IPS-NIHi11 (cell line): ENCODE results near the gene COMT.
"Not testable (repeated sequence)": the region's sequence is repeated elsewhere in the genome, so short reads cannot be mapped to it uniquely, and the experiment has no call there.

ENCODE experiments used
- DNase-seq: peaks from one replicate; pipeline ENCODE4 v3.0.0; 2012; ENCODE audit warnings: mixed read lengths, low spot score

The COMT gene

DNA sequence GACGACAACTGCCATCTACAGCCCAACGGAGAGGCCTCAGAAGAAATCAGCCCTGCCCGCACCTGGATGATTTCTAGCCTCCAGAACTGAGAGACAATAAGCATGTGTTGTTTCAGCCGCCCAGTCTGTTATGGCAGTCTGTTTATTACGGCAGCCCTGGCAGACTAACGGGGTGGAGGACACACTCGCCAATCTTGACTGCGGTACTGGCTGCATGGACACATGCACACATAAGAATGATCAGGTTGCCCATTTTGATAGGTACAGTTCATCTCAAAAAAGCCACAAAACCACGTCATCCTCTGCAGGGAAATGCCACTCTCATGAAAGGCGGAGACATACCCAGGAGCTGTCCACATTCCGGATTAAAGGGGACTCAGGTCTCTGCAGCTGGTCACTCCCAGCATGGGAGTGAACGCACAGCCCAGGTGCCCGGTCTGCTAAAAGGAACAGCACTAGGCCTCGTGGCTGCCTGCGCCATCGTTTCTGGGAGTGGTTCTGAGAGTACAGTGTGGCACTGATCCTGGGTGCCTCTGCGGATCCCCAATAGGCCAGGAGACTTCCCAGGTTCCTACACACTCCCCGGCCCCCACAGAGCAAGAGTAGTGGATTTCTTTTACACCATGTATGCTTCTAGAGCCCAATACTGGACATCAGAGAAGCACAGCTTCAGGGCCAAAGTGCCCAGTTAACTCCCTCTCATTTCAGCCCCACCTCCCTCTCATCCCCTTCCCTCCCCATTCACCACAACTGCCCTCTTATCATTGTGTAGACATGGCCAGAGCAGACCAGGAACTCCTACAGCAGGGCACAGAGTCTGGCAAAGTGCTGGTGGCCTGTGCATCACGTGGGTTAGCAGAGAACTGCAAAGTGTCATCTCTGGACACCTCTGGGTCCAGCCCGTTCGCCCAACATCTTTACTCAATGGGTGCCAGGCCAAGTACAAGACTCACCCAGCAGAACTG, 11.7 kb upstream of the COMT start:
- DNase-seq, result no peak

DNA sequence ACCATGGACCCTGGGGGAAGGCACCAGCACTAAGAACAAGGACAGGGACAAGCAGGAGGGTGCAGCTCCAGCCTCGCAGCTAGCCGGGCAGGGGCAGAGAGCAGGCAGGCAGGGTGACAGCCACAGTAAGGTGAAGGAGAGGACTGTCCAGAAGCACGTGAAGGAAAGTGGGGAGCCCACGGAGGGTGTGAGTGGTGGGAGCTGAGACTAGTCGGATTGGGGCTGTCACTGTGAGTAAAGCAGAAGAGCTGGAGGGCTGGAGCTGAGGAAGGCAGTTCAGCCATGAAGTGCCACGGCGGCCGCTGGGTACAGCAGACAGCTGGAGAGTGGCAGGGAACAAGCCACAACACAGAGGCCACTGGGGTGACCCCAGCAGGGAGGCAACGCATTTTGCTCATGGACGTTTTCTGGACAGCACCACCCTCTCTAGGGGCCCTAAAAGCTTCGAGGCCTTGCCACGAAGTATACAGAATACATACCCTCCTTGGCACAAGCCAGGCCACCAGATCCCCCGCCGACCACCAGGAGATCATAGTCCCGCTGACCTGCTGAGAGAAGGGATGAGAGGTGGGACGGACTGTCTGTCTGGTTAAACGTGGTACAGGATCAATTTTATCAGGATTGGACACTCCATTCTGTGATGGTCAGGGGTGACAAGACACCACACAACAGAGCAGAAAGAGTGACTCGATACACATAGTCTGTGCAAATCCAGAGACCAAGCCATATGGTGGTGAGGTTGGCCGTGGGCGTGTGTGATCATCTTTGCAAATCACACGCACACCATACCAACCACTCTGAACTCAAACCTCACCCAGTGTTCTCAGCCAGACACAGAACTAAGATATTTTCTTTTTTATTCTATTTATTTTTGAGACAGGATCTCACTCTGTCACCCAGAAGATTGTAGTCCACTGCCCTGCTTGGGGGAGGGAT, 10.8 kb upstream of the COMT start:
- DNase-seq, result no peak

DNA sequence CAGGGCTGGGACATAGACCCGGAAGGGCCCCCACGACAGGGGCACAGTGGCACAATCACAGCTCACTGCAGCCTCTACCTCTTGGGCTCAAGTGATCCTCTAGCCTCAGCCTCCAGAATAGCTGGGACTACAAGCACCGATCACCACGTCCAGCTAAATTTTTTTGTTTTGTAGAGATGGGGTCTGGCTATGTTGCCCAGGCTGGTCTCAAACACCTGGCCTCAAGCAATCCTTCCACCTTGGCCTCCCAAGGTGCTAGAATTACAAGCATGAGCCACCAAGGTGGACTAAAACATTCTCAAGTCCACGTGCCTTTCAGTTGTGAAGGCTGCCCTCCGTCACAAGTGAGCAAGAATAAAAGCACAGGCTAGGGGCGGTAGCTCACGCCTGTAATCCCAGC, 10.1 kb upstream of the COMT start:
- no peak for DNase-seq

DNA sequence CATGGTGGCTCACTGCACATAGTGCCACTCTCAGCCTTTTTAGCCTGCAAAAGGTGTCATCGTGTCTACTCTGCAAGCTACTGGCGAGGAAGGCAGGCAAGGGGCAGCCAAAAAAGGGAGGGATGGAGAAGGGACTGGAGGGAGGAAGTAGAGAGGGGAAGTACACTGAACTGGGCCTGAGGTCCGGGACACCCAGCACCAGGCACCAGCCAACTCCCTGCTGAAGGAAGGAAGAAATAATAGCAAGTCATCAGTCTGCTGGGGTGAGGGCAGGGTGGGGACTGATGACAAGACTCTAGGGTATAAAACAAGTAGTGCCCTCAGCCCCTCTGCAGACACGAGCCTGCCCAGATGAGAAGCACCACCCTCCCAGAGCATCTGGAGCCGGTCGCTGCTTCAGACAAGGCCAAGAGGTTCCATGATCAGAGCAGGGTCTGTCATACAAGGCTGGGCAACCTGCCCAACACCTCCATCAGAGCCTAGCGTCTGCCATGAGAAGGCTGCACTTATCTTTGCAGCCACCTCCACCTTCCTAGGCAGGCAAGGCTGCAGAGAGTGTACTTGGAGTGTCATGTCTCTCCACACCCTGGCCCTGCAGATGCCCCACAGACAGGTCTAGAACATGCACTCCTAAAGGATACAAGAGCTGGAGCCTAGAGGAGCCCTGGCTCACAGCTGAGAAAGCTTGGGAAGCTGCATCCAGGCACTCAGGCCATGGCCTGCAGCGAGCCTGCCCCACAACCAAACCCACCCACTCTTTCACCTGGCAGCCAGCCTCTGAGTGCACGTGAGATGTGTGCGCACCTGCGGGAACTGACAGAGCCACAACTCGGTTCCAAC, 9.0 kb upstream of the COMT start:
- no peak for DNase-seq

DNA sequence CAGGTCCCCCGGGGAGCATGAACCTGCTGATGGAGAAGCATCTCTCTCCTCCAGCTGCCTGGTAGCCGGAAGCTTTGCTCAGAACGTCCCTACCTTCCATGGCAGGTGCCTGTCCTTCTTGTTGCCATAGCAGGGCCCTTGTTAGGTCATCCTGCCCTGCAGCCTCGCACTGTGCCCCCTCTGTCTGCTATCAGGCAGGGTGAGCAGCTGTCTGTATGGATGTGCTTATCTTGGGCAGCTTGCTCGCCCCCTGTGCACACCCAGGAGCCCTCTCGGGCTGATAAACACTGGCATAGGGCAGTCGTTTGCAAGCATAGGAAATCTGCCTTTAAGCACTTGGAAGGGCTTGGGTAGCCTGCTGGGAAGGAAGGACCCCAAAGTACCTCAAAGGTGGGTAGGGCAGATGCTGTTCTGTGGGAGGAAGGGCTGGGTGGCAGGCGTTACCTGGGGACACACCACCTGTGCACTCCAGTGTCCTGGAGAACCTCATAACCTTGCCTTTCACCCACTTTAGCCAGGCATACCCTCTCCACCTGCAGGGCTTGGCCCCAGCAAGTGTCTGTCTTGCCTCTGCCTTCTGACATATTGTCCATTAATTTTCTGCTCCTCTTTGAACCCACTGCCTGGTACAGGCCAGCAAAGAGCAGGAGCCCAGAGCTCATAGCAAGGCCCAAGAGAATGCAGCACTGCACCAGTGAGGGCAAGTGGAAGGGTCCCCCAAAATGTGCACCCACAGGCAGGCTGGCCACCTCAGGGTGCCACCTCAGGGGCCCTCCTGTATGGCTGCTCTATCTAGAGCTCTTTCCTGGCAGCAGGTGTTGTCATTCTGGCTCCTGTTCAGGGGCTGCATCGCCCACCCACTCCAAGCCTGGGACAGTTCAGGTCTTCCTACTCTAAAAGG, 8.0 kb upstream of the COMT start:
- no peak for DNase-seq

DNA sequence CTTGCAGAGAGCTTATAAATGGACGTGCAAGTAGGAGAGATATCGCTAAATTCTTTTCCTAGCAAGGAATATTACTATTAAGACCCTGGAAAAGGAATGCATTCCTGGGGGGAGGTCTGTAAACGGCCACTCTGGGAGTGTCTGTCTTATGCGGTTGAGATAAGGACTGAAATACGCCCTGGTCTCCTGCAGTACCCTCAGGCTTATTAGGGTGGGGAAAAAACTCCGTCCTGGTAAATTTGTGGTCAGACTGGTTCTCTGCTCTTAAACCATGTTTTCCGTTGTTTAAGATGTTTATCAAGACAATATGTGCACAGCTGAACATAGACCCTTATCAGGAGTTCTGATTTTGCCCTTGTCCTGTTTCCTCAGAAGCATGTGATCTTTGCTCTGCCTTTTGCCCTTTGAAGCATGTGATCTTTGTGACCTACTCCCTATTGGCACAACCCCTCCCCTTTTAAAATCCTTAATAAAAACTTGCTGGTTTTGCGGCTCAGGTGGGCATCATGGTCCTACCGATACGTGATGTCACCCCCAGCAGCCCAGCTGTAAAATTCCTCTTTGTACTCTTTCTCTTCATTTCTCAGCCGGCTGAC, 6.4 kb upstream of the COMT start:
- not testable (repeated sequence) for DNase-seq

DNA sequence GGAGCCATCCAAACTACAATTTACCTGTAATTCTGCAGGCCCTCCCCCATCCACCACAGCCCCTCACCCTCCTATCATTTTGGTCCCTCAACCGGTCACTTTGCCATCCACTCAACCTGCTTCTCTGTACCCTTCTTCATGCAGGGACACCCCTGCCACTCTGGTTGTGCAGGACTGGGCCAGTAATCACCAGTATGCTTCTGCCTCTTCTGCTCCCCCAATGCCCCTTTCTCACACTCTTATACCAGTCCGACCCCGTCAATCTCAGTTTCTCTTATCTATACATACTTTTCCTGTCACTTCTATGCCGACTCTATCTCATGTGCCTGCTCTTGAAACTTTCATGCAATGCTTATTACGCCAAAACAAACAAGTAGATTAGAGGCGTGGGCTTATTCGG, 5.1 kb upstream of the COMT start:
- DNase-seq, result no peak

DNA sequence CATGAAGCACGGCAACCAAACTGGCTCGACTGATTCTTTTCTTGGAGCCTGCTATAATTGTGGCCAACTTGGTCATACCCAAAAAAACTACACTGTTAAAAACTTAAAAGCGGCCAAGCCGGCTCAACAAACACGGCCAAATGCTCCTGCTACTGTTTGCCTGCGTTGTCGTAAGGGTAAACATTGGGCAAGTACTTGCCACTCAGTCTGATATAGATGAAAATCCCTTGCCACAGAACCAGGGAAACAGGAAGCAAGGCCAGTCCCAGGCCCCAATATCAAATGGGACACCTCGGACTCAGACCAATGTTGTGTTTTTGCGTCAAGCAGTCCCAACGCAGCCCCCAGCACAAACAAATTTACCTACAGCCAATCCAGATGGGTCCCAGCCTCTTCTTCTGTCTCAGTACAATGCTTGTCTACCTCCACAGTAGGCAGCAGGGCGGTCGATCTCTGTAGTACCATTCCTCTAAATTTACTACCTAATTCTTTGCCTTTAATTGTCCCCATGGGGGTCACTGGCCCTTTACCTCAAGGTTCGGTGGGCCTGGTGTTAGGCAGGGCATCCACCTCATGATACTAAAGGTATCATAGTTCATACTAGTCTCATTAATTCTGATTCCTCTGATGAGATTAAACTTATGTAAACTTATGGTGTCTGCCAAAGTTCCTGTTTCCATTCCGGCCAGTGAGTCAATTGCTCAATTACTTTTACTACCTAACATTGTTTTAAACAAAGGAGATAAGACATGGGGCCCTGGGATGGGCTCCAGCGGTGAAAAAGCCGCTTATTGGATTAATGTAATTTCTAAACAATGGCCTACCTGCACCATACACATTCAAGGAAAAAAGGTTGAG, 3.7 kb upstream of the COMT start:
- no peak for DNase-seq

DNA sequence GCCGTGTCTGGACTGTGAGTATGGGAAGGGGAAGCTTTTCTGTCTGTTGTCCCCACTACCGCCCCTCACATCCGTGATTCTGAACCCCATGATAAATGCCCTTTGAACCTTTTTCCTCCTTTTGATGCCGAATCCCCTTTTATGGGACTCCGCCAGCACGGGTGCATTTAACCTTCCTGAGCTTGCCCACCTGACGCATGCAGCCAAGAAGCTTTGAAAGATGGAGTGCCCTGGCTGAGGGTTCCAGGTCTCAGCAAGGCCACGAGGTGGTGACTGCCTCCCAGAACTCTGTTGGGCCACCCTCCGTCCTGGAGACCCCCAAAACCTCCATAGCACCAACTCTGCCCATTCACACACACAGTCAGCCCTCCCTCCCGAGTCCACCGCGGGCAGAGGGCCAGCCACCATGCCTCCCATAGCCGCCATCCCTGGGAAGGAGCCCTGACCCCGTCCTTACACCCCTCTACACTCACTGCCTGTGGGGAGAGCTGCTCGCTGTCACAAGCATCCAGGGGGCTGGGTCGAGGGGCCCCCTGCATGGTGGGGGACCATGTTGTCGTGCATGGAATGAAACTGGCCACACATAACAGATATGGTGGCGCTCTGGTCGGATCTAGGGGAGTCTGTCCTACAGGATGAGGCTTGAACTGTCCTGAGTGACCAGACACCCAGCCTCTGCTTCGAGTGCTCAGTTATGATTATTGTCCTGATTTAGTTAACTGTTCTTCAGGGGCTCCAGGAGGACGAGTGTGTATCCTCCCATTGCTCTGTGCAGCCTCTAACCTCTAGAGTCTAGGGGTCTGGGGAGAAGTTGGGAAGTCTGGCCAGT, 822 bp upstream of the COMT start:
- DNase-seq, result no peak

DNA sequence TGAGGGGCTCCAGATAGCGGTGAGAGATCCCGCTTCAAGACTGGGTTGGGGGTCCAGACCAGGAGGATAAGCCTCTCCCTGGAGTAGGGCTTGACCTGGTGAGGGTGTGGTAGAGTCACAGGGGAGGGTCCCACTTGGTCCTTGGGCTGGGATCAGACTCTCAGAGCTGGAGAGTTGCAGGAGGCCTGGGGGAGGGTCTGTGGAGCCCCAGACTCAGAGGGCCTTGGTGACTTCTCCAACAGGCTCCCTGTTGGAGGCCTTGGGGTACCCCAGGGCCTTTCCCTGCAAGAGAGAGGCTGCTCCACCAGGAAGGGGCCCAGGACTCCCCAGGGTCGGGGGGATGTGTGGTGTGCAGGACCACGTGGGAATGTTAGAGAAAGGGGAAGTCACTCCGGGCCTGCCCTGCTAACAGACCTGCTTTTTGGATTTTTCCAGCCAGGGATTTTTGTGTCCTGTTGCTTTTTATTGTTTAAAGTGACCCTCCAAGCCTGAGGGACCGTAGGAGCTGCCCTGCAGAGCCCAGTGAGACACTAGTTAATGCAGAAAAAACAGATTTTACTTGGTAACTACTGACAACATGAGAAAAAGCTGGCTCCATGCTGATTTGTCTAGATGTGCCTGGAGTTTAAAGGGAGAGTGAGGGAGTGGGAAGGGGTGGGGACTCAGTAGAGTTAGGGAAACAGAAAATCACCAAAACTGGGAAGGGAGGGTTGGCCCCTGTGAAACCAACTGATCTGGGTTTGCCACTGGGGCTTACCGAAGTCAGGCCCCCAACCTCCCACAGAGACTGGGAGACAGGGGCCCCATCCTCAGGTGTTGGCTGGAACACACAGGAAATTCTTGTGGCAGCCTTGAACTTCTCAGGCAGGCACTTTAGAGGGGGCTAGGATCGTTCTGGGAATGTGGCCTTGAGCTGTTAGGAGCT, 847 bp downstream of the COMT start:
- DNase-seq, result peak; percentile 31

DNA sequence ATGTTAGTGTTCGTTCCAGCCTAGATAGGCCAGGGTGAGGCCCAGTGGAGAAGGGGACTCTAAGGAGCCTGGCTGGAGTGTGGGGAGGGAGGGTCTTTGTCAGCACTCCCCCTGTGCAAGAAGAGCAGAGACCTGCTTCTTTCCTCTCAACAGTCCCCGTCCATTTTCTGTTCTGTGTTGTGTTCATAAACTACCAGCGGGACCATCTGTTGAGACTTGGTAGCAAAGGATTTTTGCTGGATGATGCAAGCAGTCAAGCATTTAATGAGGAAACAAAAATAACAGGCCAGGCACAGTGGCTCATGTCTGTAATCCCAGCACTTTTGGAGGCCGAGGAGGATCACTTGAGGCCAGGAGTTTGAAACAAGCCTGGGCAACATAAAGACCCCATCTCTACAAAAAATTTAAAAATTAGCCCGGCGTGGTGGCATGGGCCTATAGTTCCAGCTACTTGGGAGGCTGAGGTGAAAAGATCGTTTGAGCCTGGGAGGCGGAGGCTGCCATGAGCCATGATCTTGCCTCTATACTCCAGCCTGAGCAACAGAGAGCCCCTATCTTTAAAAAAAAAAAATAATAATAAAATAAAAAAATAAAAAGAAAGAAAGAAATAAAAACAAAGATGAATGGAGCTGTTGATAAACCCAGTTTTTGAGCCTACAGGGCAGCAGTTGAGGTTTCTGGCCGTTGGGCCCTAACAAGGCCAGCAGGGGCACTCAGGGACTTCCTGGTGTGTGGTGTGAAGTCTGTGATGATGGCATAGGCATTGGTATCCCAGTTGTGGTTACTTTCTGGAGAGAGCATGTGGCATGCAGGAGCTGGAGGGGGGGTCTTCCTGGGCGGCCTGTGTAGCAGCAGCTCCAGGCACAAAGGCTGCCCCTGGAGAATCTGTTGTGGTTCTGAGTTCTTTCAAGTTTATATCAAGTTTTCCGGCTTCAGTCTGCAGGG, 1.8 kb downstream of the COMT start:
- no peak for DNase-seq

DNA sequence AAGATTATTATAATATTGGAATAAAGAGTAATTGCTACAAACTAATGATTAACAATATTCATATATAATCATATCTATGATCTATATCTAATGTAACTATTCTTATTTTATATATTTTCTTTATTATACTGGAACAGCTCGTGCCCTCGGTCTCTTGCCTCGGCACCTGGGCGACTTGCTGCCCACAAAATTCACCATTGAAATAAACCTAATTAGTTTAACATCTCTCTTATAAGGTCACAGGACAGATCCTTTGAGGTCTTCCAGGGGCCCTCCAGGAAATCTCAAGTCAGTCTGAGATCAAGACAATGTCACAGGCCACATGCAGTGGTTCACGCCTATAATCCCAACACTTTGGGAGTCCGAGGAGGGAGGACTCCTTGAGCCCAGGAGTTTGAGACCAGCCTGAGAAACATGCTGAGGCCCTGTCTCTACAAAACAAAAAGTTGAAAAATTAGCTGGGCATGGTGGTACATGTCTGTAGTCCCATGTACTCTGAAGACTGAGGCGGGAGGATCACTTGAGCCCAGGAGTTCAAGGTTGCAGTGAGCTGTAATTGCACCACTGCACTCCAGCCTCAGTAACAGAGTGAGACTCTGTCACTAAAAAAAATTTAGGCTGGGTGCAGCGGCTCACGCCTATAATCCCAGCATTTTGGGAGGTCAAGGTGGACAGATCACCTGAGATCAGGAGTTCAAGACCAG, 6.6 kb downstream of the COMT start:
- DNase-seq, result no peak

DNA sequence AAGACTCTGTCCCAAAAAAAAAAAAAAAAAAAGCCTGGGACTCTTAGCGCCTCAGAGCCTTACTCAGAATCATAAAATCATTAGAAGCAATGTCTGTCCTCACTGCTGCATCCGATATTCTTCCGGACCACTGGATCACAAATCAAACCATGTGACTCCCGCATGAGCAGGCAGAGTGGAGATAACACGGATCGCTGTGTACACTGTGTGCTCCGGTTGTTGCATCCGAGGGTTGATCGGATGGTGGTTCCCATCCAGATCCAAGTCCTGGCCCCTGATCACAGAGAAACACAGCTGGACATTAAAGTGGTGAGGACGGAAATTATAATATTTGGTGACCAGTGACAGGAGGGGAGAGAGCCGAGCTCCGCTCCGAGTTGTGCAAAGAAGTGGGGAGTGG, 9.8 kb downstream of the COMT start:
- no peak for DNase-seq

DNA sequence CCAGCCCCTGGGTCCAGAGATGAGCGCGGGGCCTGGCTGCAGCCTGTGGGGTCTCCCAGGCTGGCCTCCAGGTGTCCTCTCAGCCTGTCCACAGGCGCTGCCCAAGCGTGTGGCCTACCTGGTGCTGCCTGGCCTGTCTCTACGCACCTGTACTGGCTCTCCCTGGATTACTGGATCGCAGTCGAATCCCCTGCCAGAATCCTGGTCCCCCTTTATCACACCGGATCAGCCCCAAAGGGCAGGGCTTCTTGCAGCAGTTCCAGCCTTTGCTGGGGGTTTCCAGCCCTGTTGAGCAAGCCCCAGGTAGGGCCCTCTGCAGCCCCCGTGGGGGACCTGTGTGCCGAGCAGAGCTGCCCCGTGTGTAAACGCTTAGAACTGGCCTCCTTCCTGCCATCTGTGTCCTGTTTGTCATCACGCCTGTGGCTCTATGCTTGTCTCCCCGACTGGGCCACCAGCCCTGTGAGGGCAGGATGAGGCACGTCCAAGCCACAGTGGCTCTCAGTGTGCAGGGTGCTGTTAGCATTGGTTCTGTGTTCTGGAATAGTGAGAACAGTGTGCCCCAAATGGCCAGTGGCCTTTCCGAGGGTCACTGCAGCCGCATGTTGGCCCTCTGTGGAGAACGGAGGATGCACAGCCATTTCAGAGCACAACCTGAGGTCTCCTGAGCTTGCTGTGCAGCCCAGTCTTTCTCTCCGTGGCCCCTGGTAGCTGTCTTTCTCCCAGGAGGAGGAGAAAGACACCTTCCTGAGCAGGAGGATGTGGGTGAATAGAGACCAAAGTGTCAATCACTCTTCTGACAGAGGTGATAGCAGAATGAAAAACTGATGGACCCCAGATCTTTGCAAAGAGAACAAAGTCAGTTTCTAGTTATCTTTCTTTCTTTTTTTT, 13.9 kb downstream of the COMT start:
- DNase-seq, result no peak

DNA sequence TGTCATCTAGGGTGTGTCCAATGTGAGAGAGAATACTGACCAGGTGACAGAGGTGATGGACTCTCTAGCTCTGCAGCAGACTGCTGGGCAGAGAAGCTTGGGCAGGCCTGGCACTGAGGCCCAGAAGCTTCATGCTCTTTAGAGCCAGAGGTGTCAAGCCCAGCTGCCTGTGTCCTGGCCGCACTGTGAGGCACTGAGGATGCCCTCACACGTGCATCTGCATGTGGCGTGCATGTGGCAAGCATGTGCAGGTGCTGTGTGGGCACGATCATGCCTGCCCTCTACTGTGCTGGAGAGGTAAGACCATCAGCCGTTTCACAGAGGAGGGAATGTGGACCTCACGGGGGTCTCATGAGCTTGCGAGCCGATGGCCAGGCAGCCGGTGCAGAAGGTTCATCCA, 15.9 kb downstream of the COMT start:
- peak; percentile 8 for DNase-seq
